NCI-H1436 (cell line): ENCODE measurements around the gene PPFIBP1.
"Not testable (repeated sequence)": the region's sequence is repeated elsewhere in the genome, so short reads cannot be mapped to it uniquely, and the experiment has no call there.

Experiments used
- DNase-seq: peaks from one replicate; lab custom pipeline; 2025; lab: John Stamatoyannopoulos, UW

PPFIBP1 gene

DNA sequence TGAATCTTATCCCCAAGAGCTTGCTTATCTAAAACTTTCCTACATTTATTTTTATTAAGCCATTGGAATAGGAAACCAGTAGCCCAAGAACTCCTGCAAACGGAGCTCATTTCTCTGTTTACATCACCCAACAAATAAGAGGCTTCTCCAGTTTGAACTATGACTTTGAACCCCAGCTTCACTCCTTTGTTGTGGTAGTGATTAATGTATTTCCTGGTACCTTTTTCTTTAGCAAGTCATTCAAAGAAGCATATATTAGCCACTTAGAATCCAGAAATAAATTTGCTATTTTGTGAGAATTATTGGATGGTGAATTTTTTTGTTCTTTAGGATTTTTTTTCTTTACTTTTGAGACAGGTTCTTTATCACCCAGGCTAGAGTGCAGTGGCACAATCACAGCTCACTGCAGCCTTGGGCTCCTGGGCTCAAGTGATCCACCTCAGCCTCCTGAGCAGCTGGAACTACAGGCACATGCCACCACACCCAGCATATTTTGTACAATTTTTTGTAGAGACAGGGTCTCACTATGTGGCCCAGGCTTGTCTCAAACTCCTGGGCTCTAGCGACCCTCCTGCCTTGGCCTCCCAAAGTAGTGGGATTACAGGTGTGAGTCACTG lies 104.0 kb downstream of the PPFIBP1 start:
- DNase-seq = not testable (repeated sequence)

- not testable (repeated sequence) for DNase-seq
Measured at GRCh38 chr12:27630219-27630618, 106.2 kb downstream of the PPFIBP1 start.

GRCh38 chr12:27631365-27631764 lies 107.4 kb downstream of the PPFIBP1 start:
- DNase-seq = no peak

DNA sequence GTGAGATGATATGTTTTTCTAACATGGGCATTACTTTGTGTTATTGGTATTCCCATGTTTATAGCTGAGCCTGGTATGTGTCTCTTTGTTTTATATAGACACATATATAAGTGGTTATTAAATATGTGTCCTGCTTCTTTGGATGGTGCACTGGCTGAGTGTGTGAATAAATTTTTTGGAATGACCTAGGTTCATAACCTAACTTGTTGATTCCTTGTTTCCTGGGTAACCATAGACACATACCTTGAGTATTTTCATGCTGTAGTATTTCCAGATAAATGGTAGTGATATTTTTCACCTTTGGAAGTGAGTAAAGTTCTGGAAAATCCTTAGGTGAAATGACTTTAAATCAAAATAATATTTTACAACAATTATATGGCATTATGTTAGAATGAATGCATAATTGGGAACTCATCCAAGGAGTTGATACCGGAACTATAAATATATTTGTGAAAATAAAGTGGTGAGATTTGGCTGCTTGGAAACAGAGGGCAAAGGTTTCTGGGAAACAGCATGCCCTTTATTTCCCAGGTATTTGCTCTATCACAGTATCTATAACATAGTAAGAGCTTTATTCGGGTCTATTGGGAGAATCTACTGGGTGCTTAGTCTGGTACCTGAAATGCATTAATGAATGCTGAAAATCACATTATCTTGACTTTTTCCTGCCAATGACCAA lies 107.9 kb downstream of the PPFIBP1 start:
- no peak for DNase-seq

DNA sequence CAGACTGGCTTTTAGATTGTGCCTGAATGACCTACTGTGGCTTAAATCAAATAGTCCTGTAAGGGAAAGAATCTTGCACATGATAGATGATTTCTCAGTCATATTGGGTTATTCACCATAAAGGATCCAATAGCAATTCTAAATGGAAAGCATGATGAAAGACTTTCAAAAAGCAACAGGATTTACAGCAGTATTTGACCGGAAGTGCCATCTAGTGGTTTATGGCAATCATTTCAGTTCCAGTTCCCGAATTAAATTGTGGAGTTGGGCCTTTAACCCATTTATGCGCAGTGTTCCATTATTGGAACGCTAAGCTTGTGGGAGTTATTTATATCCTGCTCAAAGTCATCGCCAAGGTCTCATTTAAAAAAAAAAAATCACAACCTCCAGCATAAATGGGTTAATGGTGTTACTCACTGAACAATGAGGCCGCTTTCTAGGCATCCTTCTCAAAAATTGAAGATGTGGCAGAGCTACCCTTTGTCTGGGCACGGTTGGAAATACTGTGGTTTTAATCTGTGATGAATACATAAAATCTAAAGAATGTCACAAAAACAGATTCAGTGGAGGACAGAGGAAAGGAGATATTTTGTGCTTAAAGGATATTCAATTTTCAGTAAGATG lies 111.5 kb downstream of the PPFIBP1 start:
- DNase-seq = no peak

GRCh38 chr12:27636569-27636968 lies 112.6 kb downstream of the PPFIBP1 start:
- DNase-seq = not testable (repeated sequence)

DNA sequence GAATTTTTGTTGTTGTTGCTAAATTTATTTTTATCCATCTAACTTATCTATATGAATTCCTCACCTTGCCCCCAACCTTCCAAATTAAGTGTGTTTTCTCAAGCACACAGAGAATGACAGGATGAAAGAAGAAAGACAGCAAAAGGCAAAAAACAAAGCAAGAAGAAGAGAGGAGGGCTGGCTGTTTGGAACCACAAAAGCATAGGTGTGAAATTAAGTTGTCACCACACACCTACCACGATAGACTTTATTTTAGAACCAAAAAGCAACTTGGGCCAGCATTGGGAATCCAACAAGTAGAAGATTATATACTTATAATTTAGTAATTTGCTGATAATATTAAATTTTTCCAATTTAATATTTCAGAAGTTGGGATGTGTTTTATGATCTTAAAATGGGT lies 113.5 kb downstream of the PPFIBP1 start:
- no peak for DNase-seq

GRCh38 chr12:27639265-27639664 lies 115.3 kb downstream of the PPFIBP1 start:
- DNase-seq = no peak

DNA sequence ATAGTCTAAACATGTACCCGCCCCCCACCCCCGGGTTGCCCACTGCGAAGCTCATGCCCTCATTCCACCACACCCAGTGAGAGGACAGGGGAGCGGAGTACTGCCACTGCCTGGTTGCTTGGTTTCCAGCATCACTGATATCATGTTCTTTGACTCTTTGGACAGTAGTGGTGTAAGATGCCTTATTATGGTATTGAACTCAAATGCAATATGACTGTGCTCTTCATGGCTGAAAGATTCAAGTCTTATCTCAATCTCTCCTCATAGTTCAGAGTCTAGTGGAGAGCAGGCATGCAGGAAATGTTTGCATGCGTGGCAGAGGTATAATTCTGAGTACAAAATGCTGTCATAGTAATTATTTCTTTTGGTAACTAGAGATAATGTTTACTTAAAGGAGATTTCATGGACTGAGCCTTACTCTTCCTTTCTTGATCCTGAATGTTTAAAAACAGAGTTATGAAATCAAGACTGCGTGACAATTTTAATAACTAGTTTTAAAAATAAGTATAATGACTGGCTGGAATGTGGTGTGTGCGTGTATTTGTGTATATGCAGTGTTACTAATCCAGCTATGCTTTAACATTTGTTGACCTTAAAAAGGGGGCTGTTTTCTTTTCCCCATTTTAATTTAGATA lies 116.7 kb downstream of the PPFIBP1 start:
- DNase-seq = not testable (repeated sequence)

GRCh38 chr12:27642361-27642760 lies 118.4 kb downstream of the PPFIBP1 start:
- not testable (repeated sequence) for DNase-seq

DNA sequence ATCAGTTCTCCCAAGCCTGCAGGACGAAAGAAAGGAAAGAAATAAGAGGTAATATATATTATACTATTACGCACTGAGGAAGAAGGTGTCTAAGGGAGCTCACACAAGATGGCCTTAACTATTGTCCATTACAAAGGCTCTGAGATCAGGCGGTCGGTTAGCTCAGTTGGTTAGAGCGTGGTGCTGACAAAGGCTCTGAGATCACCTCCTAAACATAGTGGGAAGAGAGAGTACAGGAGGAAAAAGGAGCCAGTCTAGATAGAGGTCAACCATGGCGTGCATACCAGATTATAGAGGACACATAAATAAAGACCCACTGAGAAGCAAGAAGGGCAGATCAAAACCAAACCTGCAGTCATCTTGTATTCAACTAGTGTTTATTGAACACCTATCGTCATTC lies 118.9 kb downstream of the PPFIBP1 start:
- DNase-seq = not testable (repeated sequence)

- DNase-seq = no peak
Measured at GRCh38 chr12:27644158-27644845, 120.3 kb downstream of the PPFIBP1 start.

GRCh38 chr12:27645671-27646070 lies 121.7 kb downstream of the PPFIBP1 start:
- DNase-seq = no peak

- DNase-seq = no peak
Measured at GRCh38 chr12:27646149-27646548, 122.1 kb downstream of the PPFIBP1 start.

- no peak for DNase-seq
Measured at GRCh38 chr12:27650011-27650410, 126.0 kb downstream of the PPFIBP1 start.

GRCh38 chr12:27651201-27651600 lies 127.2 kb downstream of the PPFIBP1 start:
- no peak for DNase-seq

DNA sequence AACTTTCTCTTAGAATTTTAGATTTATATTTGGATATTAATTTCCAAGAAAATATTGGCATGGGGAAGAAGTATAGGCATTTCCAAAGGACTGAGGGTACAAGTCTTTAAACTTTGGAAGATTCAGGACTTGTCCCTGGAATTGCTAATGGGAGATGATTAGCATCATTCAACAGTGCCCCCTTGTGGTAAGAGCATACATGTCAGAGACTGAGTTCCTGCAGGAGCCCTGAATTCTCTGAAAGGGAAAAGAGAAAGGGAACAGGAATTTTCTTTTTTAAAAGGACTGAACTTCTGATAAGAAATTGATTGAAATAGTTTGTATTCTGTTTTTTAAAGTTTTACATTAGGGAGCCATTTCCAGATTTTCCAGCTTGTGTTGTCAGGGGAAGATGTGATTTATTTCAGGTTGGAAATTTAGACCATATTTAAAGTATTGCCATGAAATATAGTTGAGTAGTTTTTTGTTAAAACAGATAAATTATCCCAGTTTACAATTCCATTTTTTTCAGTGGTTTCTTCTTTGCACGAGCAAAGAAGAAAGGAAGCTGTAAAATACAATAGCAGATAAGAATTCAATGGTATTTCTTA lies 128.3 kb downstream of the PPFIBP1 start:
- peak; percentile 37 for DNase-seq

DNA sequence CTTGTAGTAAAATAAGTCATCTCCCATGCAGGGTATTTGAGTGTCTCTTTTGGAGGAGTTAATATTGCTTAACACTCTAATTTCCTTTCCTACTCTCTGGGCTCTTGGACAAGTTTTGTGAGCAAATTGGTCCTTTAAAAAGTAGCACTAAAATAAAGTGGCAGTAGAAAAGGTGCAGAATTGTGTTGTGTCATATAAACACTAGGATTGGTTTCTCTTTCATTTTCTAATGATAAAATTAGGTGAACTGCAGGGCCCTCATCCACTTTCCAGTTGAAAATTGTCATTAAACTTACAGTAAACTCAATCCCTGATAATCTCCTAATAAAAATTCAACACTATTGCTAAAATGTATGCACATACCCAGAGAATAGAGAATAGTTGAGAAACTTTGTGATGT lies 129.7 kb downstream of the PPFIBP1 start:
- no peak for DNase-seq

DNA sequence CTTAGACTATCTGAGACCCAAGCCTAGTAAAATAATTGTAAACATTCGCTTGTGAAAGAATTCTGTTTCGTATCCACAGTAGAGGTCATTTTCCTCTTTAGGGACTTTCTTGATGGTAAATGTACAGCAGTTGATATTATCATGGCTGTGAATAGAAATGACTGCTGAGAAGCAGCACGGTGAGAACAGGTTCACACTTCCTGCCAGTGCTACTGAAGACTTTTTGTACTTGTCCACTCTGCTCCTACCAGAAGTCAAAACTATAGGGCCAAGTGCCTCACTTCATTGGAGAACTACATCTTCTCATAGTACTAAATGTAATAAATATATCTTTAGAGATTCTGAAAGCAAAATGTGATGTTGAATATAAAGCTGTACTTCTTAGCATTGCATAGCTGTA lies 131.5 kb downstream of the PPFIBP1 start:
- not testable (repeated sequence) for DNase-seq

GRCh38 chr12:27657296-27657695 lies 133.3 kb downstream of the PPFIBP1 start:
- DNase-seq = no peak

GRCh38 chr12:27665704-27666103 lies 141.7 kb downstream of the PPFIBP1 start:
- no peak for DNase-seq

GRCh38 chr12:27666510-27666909 lies 142.5 kb downstream of the PPFIBP1 start:
- DNase-seq = no peak
